ENCODE data around the gene SGCG.

SGCG gene

DNA sequence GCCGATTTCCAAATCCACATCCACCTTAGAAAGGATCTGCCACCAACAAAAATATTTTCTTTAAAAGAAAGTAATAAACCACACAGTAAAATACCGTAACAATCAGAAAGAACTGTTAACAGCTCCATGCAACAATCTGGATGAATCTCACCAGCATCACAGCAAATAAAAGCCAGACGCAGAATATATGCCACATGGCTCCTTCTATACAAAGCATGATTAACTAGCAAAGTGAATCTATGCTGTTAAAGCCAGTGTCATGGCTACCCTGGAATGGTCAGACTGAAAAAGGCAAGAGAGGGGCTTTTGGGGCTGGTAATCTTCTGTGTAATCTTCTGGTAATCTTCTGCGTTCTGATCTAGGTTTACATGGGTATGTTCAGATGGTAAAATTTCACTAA is 171.4 kb downstream of the SGCG start:
- TF ChIP-seq, protein P1, sequence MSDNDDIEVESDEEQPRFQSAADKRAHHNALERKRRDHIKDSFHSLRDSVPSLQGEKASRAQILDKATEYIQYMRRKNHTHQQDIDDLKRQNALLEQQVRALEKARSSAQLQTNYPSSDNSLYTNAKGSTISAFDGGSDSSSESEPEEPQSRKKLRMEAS (IDR thresholded peaks at IDR 0.05; ENCODE audit: low read depth, low read length) = no peak
- TF ChIP-seq POLR2A (IDR thresholded peaks at IDR 0.05; ENCODE audit: extremely low read depth, insufficient read length) = no peak
- TF ChIP-seq, protein P2, sequence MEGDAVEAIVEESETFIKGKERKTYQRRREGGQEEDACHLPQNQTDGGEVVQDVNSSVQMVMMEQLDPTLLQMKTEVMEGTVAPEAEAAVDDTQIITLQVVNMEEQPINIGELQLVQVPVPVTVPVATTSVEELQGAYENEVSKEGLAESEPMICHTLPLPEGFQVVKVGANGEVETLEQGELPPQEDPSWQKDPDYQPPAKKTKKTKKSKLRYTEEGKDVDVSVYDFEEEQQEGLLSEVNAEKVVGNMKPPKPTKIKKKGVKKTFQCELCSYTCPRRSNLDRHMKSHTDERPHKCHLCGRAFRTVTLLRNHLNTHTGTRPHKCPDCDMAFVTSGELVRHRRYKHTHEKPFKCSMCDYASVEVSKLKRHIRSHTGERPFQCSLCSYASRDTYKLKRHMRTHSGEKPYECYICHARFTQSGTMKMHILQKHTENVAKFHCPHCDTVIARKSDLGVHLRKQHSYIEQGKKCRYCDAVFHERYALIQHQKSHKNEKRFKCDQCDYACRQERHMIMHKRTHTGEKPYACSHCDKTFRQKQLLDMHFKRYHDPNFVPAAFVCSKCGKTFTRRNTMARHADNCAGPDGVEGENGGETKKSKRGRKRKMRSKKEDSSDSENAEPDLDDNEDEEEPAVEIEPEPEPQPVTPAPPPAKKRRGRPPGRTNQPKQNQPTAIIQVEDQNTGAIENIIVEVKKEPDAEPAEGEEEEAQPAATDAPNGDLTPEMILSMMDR (IDR thresholded peaks at IDR 0.05; ENCODE audit: low read depth, low read length) = no peak
- no peak for TF ChIP-seq MYC (IDR thresholded peaks at IDR 0.05; ENCODE audit: low read depth, low read length)
- H3K4me3 ChIP-seq (ENCODE audit: low read depth, low read length) = no peak overlapping the region
- no peak for DNase-seq (ENCODE audit: low read depth)

DNA sequence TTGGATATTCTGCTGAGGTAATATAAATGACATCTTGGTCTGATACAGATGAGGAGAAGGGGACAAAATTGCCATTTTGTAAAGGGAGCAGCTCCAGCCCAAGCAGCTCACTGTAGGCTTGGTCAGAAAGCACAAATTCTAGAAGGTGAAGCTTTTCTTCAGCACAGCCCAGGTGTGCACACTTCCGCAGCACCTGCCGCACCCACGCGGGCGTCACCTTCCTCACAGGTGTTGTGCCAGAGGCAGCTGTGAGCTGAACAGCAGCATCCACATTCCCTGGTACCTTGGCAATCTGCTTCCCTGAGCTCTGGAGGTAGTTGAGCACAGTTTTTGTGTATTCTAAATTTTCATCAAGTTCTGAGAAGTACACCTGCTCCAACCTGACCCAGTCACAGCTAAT is 173.7 kb downstream of the SGCG start:
- TF ChIP-seq, protein P2 (IDR thresholded peaks at IDR 0.05; ENCODE audit: low read depth, low read length) = no peak
- TF ChIP-seq, protein P1 (IDR thresholded peaks at IDR 0.05; ENCODE audit: low read depth, low read length) = no peak
- TF ChIP-seq POLR2A (IDR thresholded peaks at IDR 0.05; ENCODE audit: extremely low read depth, insufficient read length) = peak; percentile 21
- no peak for TF ChIP-seq MYC (IDR thresholded peaks at IDR 0.05; ENCODE audit: low read depth, low read length)
- H3K4me3 ChIP-seq (ENCODE audit: low read depth, low read length) = no peak overlapping the region
- DNase-seq (ENCODE audit: low read depth) = no peak

DNA sequence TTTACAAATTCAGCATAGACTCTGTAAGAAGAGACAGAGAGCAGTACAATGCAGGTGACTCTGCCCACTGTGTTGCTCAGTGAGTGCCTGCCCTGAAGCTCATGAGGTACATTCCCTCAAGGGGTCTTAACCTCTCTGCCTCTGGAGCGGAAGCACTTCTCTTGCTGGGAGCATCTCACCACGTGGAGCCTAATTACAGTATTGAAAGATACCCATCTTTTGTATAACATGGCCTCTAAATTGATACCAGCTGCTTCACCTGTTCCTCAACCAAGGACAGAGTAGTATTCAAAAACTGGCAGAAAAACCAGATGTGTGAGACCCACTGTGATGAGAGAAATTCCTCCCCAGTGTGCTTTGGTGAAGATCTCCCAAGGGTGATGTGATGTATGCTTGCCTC is 175.6 kb downstream of the SGCG start:
- no peak for TF ChIP-seq MYC (IDR thresholded peaks at IDR 0.05; ENCODE audit: low read depth, low read length)
- TF ChIP-seq, protein P2 (IDR thresholded peaks at IDR 0.05; ENCODE audit: low read depth, low read length) = no peak
- TF ChIP-seq POLR2A (IDR thresholded peaks at IDR 0.05; ENCODE audit: extremely low read depth, insufficient read length) = no peak
- TF ChIP-seq, protein P1 (IDR thresholded peaks at IDR 0.05; ENCODE audit: low read depth, low read length) = no peak
- H3K4me3 ChIP-seq (ENCODE audit: low read depth, low read length) = no peak overlapping the region
- no peak for DNase-seq (ENCODE audit: low read depth)

DNA sequence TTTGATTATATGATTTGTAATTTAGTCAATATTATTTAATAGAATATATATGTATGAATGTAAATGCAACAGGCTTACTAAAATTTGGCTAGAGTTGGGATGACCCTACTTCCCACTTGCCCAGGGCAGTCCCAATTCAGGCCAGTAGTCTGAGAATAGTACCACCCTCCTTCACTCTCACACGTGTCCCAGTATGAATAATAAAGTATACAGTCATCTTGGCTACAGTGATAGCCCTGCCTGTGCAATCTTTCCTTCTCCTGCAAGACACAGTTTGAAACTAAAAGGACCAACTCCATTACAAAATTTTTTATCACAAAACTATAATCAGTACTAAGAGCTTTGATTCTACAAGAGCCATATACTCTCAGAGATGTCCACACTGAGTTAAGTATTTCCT is 176.6 kb downstream of the SGCG start:
- TF ChIP-seq, protein P1 (IDR thresholded peaks at IDR 0.05; ENCODE audit: low read depth, low read length) = no peak
- TF ChIP-seq POLR2A (IDR thresholded peaks at IDR 0.05; ENCODE audit: extremely low read depth, insufficient read length) (no peak), MYC (IDR thresholded peaks at IDR 0.05; ENCODE audit: low read depth, low read length) (no peak)
- TF ChIP-seq, protein P2 (IDR thresholded peaks at IDR 0.05; ENCODE audit: low read depth, low read length) = no peak
- H3K4me3 ChIP-seq (ENCODE audit: low read depth, low read length) = no peak overlapping the region
- no peak for DNase-seq (ENCODE audit: low read depth)

DNA sequence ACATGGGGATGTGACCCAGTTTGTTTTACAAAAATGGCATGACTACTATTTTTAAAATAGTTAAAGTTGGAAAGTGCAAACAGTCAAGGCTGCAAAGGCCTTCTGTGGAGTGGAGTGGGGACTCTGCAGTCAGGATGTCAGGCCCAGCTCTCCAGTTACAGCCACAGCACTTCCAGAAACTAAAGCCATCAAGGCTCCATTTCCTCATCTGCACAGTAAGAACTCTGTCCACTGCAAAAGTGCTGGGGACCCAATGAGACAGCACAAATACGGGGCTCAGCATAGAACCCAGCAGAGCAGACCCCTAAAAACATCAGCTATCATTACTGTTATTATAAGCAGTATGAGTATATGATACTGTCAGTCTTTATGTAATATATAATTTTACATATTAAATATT is 179.1 kb downstream of the SGCG start:
- DNase-seq (ENCODE audit: low read depth) = no peak
- H3K4me3 ChIP-seq (ENCODE audit: low read depth, low read length) = no peak overlapping the region
- TF ChIP-seq, protein P1 (IDR thresholded peaks at IDR 0.05; ENCODE audit: low read depth, low read length) = no peak
- TF ChIP-seq MYC (IDR thresholded peaks at IDR 0.05; ENCODE audit: low read depth, low read length) = no peak
- TF ChIP-seq, protein P2 (IDR thresholded peaks at IDR 0.05; ENCODE audit: low read depth, low read length) = no peak
- no peak for TF ChIP-seq POLR2A (IDR thresholded peaks at IDR 0.05; ENCODE audit: extremely low read depth, insufficient read length)

DNA sequence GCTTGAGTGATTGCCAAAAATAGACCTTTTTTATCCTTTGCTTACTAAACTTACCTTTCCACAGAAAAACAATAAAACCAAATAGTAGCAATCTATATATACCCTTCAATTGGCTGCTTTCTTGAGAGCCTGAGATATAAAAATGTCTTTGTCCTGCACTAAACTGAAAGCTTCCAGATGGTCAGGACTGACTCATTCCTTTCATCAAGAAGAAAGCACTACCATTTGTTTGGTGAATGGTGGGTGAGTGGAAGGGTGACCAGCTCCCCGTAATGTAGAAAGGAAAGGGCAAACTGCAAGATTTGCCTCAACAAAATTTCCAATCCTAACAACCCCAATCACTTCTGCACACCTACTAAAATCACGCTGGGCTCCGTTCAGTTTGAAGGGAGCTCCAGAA is 184.9 kb downstream of the SGCG start:
- H3K4me3 ChIP-seq (ENCODE audit: low read depth, low read length) = no peak overlapping the region
- no peak for DNase-seq (ENCODE audit: low read depth)
- TF ChIP-seq POLR2A (IDR thresholded peaks at IDR 0.05; ENCODE audit: extremely low read depth, insufficient read length) = no peak
- no peak for TF ChIP-seq MYC (IDR thresholded peaks at IDR 0.05; ENCODE audit: low read depth, low read length)
